ENCODE results near the gene KDM7A.

DNA sequence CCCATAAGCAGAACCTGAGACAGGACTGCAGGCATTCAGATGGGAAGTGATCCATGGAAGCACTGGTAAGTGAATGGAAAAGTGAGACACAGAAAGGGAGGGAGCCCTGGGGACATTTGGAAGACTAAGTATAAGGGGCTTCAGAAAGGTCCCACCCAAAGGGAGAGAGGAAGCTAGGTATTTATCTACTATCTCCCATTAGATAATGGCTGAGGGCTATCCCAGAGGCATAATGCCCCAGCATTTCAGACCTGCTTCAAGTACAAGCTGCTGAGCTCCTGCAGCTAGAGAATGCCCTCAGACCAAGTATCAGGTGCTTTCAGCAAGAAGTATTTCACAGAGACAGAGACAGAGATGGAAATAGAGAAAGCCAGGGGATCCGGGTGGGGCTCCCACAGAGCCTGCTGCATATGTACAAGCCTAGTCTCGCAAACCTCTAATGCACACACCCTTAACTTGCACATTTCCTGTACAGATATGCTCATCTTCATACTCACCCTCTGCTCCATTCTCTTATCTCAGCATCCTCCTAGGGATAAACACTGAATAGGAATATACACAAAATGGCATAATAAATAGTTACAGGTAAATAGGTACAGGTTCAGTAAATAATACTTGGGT is 20.2 kb downstream of the KDM7A start:
- TF ChIP-seq EP300 (IDR thresholded peaks at IDR 0.05; ENCODE audit: borderline replicate concordance in 1 of 2, low read depth in 2 of 2, low read length in 2 of 2) = no peak
- TF ChIP-seq EZH2 (IDR thresholded peaks at IDR 0.05; ENCODE audit: low read depth, low read length, severe bottlenecking) = no peak
- TF ChIP-seq, protein P1, sequence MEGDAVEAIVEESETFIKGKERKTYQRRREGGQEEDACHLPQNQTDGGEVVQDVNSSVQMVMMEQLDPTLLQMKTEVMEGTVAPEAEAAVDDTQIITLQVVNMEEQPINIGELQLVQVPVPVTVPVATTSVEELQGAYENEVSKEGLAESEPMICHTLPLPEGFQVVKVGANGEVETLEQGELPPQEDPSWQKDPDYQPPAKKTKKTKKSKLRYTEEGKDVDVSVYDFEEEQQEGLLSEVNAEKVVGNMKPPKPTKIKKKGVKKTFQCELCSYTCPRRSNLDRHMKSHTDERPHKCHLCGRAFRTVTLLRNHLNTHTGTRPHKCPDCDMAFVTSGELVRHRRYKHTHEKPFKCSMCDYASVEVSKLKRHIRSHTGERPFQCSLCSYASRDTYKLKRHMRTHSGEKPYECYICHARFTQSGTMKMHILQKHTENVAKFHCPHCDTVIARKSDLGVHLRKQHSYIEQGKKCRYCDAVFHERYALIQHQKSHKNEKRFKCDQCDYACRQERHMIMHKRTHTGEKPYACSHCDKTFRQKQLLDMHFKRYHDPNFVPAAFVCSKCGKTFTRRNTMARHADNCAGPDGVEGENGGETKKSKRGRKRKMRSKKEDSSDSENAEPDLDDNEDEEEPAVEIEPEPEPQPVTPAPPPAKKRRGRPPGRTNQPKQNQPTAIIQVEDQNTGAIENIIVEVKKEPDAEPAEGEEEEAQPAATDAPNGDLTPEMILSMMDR (IDR thresholded peaks at IDR 0.05; ENCODE audit: control extremely low read depth in 1 of 3, insufficient read depth in 1 of 3, low read depth in 1 of 3, low read length in 3 of 3) = no peak
- no peak for TF ChIP-seq CREB1 (IDR thresholded peaks at IDR 0.05)
